ENCODE results near the gene ANKRD13C.

The ANKRD13C gene

GRCh38 chr1:70334436-70334835 lies 20.1 kb downstream of the ANKRD13C start:
- Mint-ChIP-seq H3K27me3 (ENCODE audit: low read depth, poor library complexity) (peaks cover 3% of the 10 kb centered on the region), H3K9me3 (peaks cover 8% of the 10 kb centered on the region), H3K27ac (no peak overlapping the region), H3K36me3 (ENCODE audit: low read depth) (peaks cover 57% of the 10 kb centered on the region), H3K4me1 (no peaks in the 10 kb centered on the region), H3K4me3 (no peak overlapping the region)
- DNase-seq: no peak
- TF ChIP-seq, protein P1, sequence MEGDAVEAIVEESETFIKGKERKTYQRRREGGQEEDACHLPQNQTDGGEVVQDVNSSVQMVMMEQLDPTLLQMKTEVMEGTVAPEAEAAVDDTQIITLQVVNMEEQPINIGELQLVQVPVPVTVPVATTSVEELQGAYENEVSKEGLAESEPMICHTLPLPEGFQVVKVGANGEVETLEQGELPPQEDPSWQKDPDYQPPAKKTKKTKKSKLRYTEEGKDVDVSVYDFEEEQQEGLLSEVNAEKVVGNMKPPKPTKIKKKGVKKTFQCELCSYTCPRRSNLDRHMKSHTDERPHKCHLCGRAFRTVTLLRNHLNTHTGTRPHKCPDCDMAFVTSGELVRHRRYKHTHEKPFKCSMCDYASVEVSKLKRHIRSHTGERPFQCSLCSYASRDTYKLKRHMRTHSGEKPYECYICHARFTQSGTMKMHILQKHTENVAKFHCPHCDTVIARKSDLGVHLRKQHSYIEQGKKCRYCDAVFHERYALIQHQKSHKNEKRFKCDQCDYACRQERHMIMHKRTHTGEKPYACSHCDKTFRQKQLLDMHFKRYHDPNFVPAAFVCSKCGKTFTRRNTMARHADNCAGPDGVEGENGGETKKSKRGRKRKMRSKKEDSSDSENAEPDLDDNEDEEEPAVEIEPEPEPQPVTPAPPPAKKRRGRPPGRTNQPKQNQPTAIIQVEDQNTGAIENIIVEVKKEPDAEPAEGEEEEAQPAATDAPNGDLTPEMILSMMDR (IDR thresholded peaks at IDR 0.05): no peak

DNA sequence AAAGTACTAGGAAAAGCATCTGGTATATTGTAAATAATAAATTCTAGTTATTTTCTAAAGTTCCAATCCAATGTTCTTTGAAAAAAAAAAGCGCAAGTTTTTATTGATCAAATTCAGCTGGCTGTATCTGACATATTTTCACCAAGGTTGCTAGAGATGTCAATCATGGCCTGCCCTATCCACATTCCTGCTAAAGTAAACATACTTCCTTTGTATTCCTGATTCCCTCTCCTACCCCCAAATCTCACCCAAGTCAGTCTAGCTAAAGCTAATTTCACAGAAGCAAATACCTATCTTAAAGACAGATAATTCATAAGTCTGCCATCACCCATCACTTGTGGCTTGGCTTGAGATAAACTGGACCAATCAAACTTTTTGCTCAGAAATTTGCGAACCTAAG lies 21.3 kb downstream of the ANKRD13C start:
- no peak for DNase-seq
- H3K4me1 Mint-ChIP-seq: no peaks in the 10 kb centered on the region
- H3K36me3 Mint-ChIP-seq (ENCODE audit: low read depth): peaks cover 46% of the 10 kb centered on the region
- no peak overlapping the region for H3K27ac Mint-ChIP-seq
- H3K27me3 Mint-ChIP-seq (ENCODE audit: low read depth, poor library complexity): peaks cover 3% of the 10 kb centered on the region
- TF ChIP-seq, protein P1 (IDR thresholded peaks at IDR 0.05): no peak
- H3K9me3 Mint-ChIP-seq: peaks cover 4% of the 10 kb centered on the region
- no peak overlapping the region for H3K4me3 Mint-ChIP-seq

DNA sequence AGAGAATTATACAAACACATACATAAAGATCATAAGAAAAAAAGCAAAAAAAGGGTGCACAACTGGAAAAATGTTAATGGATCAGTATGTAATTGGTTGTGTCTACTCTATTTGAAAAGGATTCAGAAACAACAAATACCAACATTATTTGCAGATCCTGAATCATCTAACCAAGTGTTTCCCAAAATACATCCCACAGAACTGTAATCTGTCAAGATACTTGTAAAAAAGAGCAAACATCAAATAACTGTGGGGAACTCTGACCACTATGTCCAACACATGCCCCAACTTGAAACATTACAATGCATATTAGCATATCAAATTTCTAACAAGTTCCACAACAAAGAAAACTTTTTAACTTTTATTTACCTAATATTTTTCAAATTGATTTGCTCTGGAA lies 22.6 kb downstream of the ANKRD13C start:
- no peak for DNase-seq
- TF ChIP-seq, protein P1 (IDR thresholded peaks at IDR 0.05): no peak
- H3K4me3 Mint-ChIP-seq: no peak overlapping the region

DNA sequence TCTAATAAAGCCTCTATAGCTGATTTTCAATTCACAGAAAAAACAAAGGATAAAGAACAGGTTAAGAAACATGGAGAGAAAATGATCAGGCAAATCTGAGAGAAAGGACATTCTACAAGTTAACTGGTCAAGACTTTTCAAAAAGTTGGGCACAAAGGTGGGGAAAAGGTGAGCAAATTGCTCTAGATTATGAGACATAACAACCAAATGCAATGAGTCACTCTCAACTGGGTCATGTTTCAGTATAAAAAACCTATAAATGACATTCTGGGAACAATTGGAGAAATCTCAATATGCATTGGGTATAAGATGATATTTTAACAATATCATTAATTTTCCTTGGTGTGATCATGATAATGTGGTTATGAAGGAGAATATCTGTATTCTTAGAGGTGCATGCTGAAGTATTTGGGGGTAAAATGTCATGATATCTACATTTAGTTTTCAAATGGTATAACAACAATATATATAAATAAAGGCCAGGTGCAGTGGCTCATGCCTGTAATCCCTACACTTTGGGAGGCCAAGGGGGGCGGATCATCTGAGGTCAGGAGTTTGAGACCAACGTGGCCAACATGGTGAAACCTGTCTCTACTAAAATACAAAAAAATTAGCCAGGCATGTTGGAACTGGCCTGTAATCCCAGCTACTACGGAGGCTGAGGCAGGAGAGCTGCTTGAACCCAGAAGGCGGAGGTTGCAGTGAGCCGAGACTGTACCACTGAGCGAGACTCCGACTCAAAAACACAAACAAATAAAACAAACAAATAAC lies 27.0 kb downstream of the ANKRD13C start:
- H3K9me3 Mint-ChIP-seq: no peaks in the 10 kb centered on the region
- peaks cover 43% of the 10 kb centered on the region for H3K36me3 Mint-ChIP-seq (ENCODE audit: low read depth)
- TF ChIP-seq, protein P1 (IDR thresholded peaks at IDR 0.05): no peak
- H3K4me3 Mint-ChIP-seq: no peak overlapping the region
- H3K4me1 Mint-ChIP-seq: no peaks in the 10 kb centered on the region
- peak overlapping the region; percentile 12 for H3K27ac Mint-ChIP-seq
- DNase-seq: no peak
- H3K27me3 Mint-ChIP-seq (ENCODE audit: low read depth, poor library complexity): no peaks in the 10 kb centered on the region

More for the DNA sequence above, 22.6 kb downstream of the ANKRD13C start:
- Mint-ChIP-seq H3K4me1 (no peaks in the 10 kb centered on the region), H3K36me3 (ENCODE audit: low read depth) (peaks cover 41% of the 10 kb centered on the region), H3K27ac (peak overlapping the region; percentile 51), H3K9me3 (no peaks in the 10 kb centered on the region), H3K27me3 (ENCODE audit: low read depth, poor library complexity) (peaks cover 3% of the 10 kb centered on the region)

GRCh38 chr1:70324683-70325082 lies 29.8 kb downstream of the ANKRD13C start:
- TF ChIP-seq, protein P1 (IDR thresholded peaks at IDR 0.05): no peak
- Mint-ChIP-seq H3K9me3 (no peaks in the 10 kb centered on the region), H3K27ac (no peak overlapping the region), H3K27me3 (ENCODE audit: low read depth, poor library complexity) (peaks cover 3% of the 10 kb centered on the region), H3K36me3 (ENCODE audit: low read depth) (peaks cover 52% of the 10 kb centered on the region), H3K4me1 (no peaks in the 10 kb centered on the region), H3K4me3 (no peak overlapping the region)
- no peak for DNase-seq

GRCh38 chr1:70319750-70320149 lies 34.8 kb downstream of the ANKRD13C start:
- Mint-ChIP-seq H3K36me3 (ENCODE audit: low read depth) (peaks cover 37% of the 10 kb centered on the region), H3K4me1 (no peaks in the 10 kb centered on the region), H3K9me3 (no peaks in the 10 kb centered on the region), H3K4me3 (no peak overlapping the region), H3K27me3 (ENCODE audit: low read depth, poor library complexity) (peaks cover 3% of the 10 kb centered on the region), H3K27ac (peak overlapping the region; percentile 7)
- TF ChIP-seq, protein P1 (IDR thresholded peaks at IDR 0.05): no peak
- no peak for DNase-seq
